Measurements from ENCODE around the gene POLR3H.

GRCh38 chr22:41573677-41574076 lies 29.4 kb upstream of the POLR3H start:
- no peak for TF ChIP-seq GLI4 (tag by site-specific recombination; IDR thresholded peaks at IDR 0.05)
- TF ChIP-seq CTCF (tag by site-specific recombination; IDR thresholded peaks at IDR 0.05), result no peak
- TF ChIP-seq SALL2 (tag by site-specific recombination; IDR thresholded peaks at IDR 0.05; ENCODE audit: borderline replicate concordance), result no peak
- no peak for TF ChIP-seq ZNF26 (tag by site-specific recombination; IDR thresholded peaks at IDR 0.05)
- TF ChIP-seq PRDM10 (tag by site-specific recombination; IDR thresholded peaks at IDR 0.05), result no peak
- no peak for TF ChIP-seq SCRT2 (tag by site-specific recombination; IDR thresholded peaks at IDR 0.05)
- TF ChIP-seq ZNF785 (tag by site-specific recombination; IDR thresholded peaks at IDR 0.05), result no peak
- no peak for TF ChIP-seq MEIS1 (CRISPR knock-in tag; IDR thresholded peaks at IDR 0.05; ENCODE audit: borderline replicate concordance)
- TF ChIP-seq TCF7L2 (IDR thresholded peaks at IDR 0.05; ENCODE audit: borderline replicate concordance, low read depth, low read length), result no peak
- no peak for TF ChIP-seq REST (tag by site-specific recombination; IDR thresholded peaks at IDR 0.05)
- TF ChIP-seq ZNF658 (tag by site-specific recombination; IDR thresholded peaks at IDR 0.05), result no peak
- TF ChIP-seq SCRT1 (tag by site-specific recombination; IDR thresholded peaks at IDR 0.05; ENCODE audit: borderline replicate concordance), result no peak
- no peak for TF ChIP-seq ZNF366 (tag by site-specific recombination; conservative IDR thresholded peaks at IDR 0.05)
- TF ChIP-seq ZNF48 (tag by site-specific recombination; IDR thresholded peaks at IDR 0.05), result no peak
